IPS-18a (cell line): ENCODE results near the gene LPIN3.

Experiments used
- H3K27ac ChIP-seq: one replicate; pipeline ENCODE4 v1.5.1; 2013; ENCODE audit warnings: low read length
- H3K27me3 ChIP-seq: one replicate; pipeline ENCODE4 v1.6.1; 2013; ENCODE audit warnings: mild to moderate bottlenecking, low read length; ENCODE audit not compliant: control insufficient read depth, insufficient read depth
- H3K36me3 ChIP-seq: one replicate; pipeline ENCODE4 v1.6.1; 2013; ENCODE audit warnings: low read depth, low read length; ENCODE audit not compliant: control insufficient read depth
- H3K4me1 ChIP-seq: one replicate; pipeline ENCODE4 v1.6.1; 2013; ENCODE audit warnings: low read depth, low read length; ENCODE audit not compliant: control insufficient read depth
- H3K4me3 ChIP-seq: one replicate; pipeline ENCODE4 v1.5.1; 2013; ENCODE audit warnings: low read length
- H3K9ac ChIP-seq: one replicate; pipeline ENCODE4 v1.6.1; 2013; ENCODE audit warnings: mild to moderate bottlenecking, low read length, moderate library complexity
- H3K9me3 ChIP-seq: one replicate; pipeline ENCODE4 v1.6.1; 2013; ENCODE audit warnings: low read depth, low read length; ENCODE audit not compliant: control insufficient read depth

Gene LPIN3

DNA sequence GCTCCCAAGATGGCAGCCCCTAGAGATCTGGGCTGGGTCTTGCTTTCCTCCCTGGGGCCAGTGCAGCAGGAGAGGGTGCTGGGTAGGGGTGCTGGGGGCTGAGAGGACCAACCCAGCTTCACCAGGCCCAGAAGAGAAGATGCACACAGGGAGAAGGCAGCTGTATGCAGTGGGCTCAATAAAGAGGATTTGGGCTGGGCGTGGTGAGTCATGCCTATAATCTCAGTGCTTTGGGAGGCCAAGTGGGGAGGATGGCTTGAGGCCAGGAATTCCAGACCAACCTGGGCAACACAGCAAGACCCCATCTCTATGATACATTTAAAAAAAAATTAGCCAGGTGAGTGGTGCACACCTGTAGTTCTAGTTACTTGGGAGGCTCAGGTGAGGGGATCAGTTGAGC is 51.7 kb downstream of the LPIN3 start:
- Histone ChIP-seq H3K36me3 (no peaks in the 10 kb centered on the region), H3K9ac (no peak overlapping the region), H3K27ac (no peak overlapping the region), H3K4me3 (no peak overlapping the region), H3K4me1 (peaks cover 12% of the 10 kb centered on the region), H3K27me3 (no peaks in the 10 kb centered on the region), H3K9me3 (no peaks in the 10 kb centered on the region)

- no peak overlapping the region for H3K4me3 ChIP-seq
- no peak overlapping the region for H3K9ac ChIP-seq
- no peaks in the 10 kb centered on the region for H3K36me3 ChIP-seq
- no peaks in the 10 kb centered on the region for H3K9me3 ChIP-seq
- H3K27me3 ChIP-seq, result no peaks in the 10 kb centered on the region
- H3K4me1 ChIP-seq, result peaks cover 12% of the 10 kb centered on the region
- H3K27ac ChIP-seq, result no peak overlapping the region
Measured at GRCh38 chr20:41392871-41393704, 52.5 kb downstream of the LPIN3 start.

- Histone ChIP-seq H3K4me3 (no peak overlapping the region), H3K36me3 (no peaks in the 10 kb centered on the region), H3K27me3 (no peaks in the 10 kb centered on the region), H3K4me1 (peaks cover 12% of the 10 kb centered on the region), H3K9me3 (no peaks in the 10 kb centered on the region), H3K27ac (no peak overlapping the region), H3K9ac (no peak overlapping the region)
Measured at GRCh38 chr20:41393705-41394066, 53.1 kb downstream of the LPIN3 start.

GRCh38 chr20:41394081-41394480 is 53.5 kb downstream of the LPIN3 start:
- H3K36me3 ChIP-seq, result no peaks in the 10 kb centered on the region
- H3K9ac ChIP-seq, result no peak overlapping the region
- no peak overlapping the region for H3K27ac ChIP-seq
- H3K27me3 ChIP-seq, result no peaks in the 10 kb centered on the region
- no peaks in the 10 kb centered on the region for H3K9me3 ChIP-seq
- H3K4me3 ChIP-seq, result no peak overlapping the region
- H3K4me1 ChIP-seq, result peaks cover 12% of the 10 kb centered on the region

GRCh38 chr20:41394931-41395666 is 54.5 kb downstream of the LPIN3 start:
- H3K4me1 ChIP-seq, result peaks cover 12% of the 10 kb centered on the region
- H3K27ac ChIP-seq, result no peak overlapping the region
- H3K36me3 ChIP-seq, result no peaks in the 10 kb centered on the region
- no peak overlapping the region for H3K9ac ChIP-seq
- no peaks in the 10 kb centered on the region for H3K27me3 ChIP-seq
- no peak overlapping the region for H3K4me3 ChIP-seq
- no peaks in the 10 kb centered on the region for H3K9me3 ChIP-seq

DNA sequence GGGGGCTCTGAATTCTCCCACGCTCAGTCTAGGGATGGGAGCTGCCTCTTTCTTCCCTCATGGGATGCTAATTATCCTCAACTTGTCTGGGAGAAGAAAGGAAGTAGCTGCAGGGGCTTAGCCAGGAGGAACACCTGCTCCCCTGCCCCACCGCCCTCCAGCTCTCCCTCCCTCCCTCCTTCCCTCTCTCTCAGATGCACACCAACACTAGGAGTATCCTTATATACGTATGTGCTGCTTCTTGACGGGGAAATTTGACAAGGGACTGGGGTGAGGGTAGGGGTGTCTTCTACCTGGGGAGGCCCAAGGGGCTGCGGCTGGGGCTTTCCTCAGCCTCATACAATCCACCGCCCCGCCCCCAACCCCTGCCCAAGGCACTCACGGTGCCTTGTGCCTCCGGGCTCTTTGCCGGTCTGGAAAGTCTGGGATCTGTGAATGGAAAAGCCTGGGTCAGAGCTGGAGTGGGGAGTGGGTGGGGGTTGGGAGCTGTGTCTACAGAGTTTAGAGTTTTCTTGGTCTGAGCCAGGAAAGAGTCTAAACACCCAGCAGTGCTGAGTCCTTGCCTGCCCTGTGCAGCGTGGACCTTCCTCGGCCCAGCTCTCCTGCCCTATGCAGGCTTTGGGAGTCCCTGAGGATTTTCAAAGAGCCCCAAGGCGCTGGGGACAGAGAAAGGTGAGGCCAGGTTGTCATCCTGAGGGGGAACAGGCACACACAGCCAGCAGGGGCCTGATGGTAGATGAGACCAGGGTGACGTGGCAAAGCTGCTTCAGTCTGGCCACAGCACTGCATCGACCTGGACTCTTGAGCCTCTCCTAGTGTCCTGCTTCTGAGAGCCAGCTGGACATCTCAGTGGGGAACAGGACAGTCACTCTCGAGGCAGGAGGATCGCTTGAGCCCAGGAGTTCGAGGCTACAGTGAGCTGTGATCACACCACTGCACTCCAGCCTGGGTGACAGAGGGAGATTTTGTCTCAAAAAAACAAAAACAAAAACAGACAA is 55.3 kb downstream of the LPIN3 start:
- H3K27ac ChIP-seq, result no peak overlapping the region
- H3K9me3 ChIP-seq, result no peaks in the 10 kb centered on the region
- peaks cover 12% of the 10 kb centered on the region for H3K4me1 ChIP-seq
- H3K36me3 ChIP-seq, result no peaks in the 10 kb centered on the region
- no peak overlapping the region for H3K9ac ChIP-seq
- H3K27me3 ChIP-seq, result no peaks in the 10 kb centered on the region
- no peak overlapping the region for H3K4me3 ChIP-seq

- Histone ChIP-seq H3K27me3 (no peaks in the 10 kb centered on the region), H3K9me3 (no peaks in the 10 kb centered on the region), H3K4me1 (peaks cover 12% of the 10 kb centered on the region), H3K4me3 (no peak overlapping the region), H3K36me3 (peaks cover 5% of the 10 kb centered on the region), H3K9ac (no peak overlapping the region), H3K27ac (no peak overlapping the region)
Measured at GRCh38 chr20:41398408-41398807, 57.8 kb downstream of the LPIN3 start.

DNA sequence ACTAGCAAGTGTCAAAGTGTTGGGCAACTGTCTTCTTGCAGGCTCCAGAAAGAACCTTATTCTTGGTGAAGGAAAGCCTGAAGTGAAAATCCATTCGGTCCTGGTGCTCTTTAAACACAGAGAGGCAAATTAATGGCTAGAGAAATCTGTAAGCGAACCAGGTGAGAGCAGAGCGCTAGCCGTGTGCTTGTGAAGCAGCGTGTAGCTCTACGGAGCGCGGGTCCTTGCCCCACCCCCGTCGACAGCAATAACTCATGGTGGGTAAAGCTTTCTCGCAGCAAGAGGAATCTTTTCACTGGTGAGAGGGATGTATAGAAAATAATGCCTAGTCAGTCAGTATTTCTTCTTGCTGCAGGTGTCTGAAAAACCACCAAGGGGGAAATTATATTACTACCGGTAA is 63.0 kb downstream of the LPIN3 start:
- Histone ChIP-seq H3K4me1 (no peaks in the 10 kb centered on the region), H3K4me3 (no peak overlapping the region), H3K9me3 (no peaks in the 10 kb centered on the region), H3K9ac (no peak overlapping the region), H3K36me3 (peaks cover 48% of the 10 kb centered on the region), H3K27ac (no peak overlapping the region), H3K27me3 (no peaks in the 10 kb centered on the region)

GRCh38 chr20:41405436-41405835 is 64.8 kb downstream of the LPIN3 start:
- Histone ChIP-seq H3K9me3 (no peaks in the 10 kb centered on the region), H3K9ac (no peak overlapping the region), H3K36me3 (peaks cover 63% of the 10 kb centered on the region), H3K4me1 (no peaks in the 10 kb centered on the region), H3K4me3 (no peak overlapping the region), H3K27ac (no peak overlapping the region), H3K27me3 (no peaks in the 10 kb centered on the region)

GRCh38 chr20:41406353-41406752 is 65.7 kb downstream of the LPIN3 start:
- no peaks in the 10 kb centered on the region for H3K9me3 ChIP-seq
- H3K4me1 ChIP-seq, result no peaks in the 10 kb centered on the region
- H3K36me3 ChIP-seq, result peaks cover 70% of the 10 kb centered on the region
- no peaks in the 10 kb centered on the region for H3K27me3 ChIP-seq
- H3K4me3 ChIP-seq, result no peak overlapping the region
- H3K9ac ChIP-seq, result no peak overlapping the region
- no peak overlapping the region for H3K27ac ChIP-seq

GRCh38 chr20:41406896-41407444 is 66.3 kb downstream of the LPIN3 start:
- Histone ChIP-seq H3K9ac (no peak overlapping the region), H3K9me3 (no peaks in the 10 kb centered on the region), H3K36me3 (peaks cover 76% of the 10 kb centered on the region)

More at GRCh38 chr20:41406896-41407444, 66.3 kb downstream of the LPIN3 start:
- Histone ChIP-seq H3K27ac (no peak overlapping the region), H3K4me1 (no peaks in the 10 kb centered on the region), H3K4me3 (no peak overlapping the region), H3K27me3 (no peaks in the 10 kb centered on the region)
